Hepatocyte (in vitro differentiated cells): Measurements from ENCODE around the gene TACR2.

ENCODE experiments used
- CTCF ChIP-seq: fragments of 200-600 bp; sonication (generic); IDR thresholded peaks from 2 replicates; pipeline ENCODE4 v1.5.1; 2016; ENCODE audit warnings: antibody characterized with exemption, mild to moderate bottlenecking; ENCODE audit not compliant: poor library complexity
- EZH2 ChIP-seq: fragments of 200-600 bp; sonication (generic); IDR thresholded peaks from 2 replicates; pipeline ENCODE4 v1.6.1; 2016; ENCODE audit warnings: antibody characterized with exemption, mild to moderate bottlenecking, borderline replicate concordance

GRCh38 chr10:69419744-69420126 is 3.0 kb upstream of the TACR2 start:
- TF ChIP-seq CTCF (no peak), EZH2 (no peak)
